Keratinocyte (primary cell): ENCODE results near the gene C1orf50. TPM values are rescaled to one million over a fixed set of nuclear protein-coding genes. Genes with fewer than 3 reads are reported as not detected.

Source experiments
- DNase-seq: peaks from one replicate; pipeline ENCODE4 v3.0.0-alpha.2; 2011; ENCODE audit warnings: low read depth, missing footprints, low spot score
- FAIRE-seq: peaks from 2 replicates; lab custom pipeline; 2011; peaks lifted over from hg19 to GRCh38; lab: Jason Lieb, UNC
- H2AFZ ChIP-seq: 2 replicates; pipeline ENCODE4 v1.6.0; 2012; ENCODE audit warnings: low read length, control low read depth, inconsistent platforms; ENCODE audit not compliant: control insufficient read depth
- H3K27ac ChIP-seq: 2 replicates; pipeline ENCODE4 v1.5.1; 2011; ENCODE audit warnings: low read length; ENCODE audit not compliant: control insufficient read depth, insufficient read depth
- H3K27me3 ChIP-seq: 3 replicates; pipeline ENCODE4 v1.6.0; 2011; ENCODE audit warnings: low read length; ENCODE audit not compliant: control insufficient read depth, insufficient read depth; ENCODE audit errors: extremely low read depth
- H3K36me3 ChIP-seq, 2 experiments: 2 replicates in 1 of 2; 3 replicates in 1 of 2; pipeline ENCODE4 v1.5.1; 2011; ENCODE audit warnings: low read length in 2 of 2, mild to moderate bottlenecking in 1 of 2; ENCODE audit not compliant: control insufficient read depth in 2 of 2, insufficient read depth in 2 of 2; ENCODE audit errors: extremely low read depth in 1 of 2
- H3K4me1 ChIP-seq: 3 replicates; pipeline ENCODE4 v1.5.1; 2011; ENCODE audit warnings: low read length; ENCODE audit not compliant: control insufficient read depth, insufficient read depth; ENCODE audit errors: extremely low read depth
- H3K4me2 ChIP-seq: 3 replicates; pipeline ENCODE4 v1.6.0; 2011; ENCODE audit warnings: low read depth, low read length; ENCODE audit not compliant: control insufficient read depth, insufficient read depth; ENCODE audit errors: extremely low read depth
- H3K4me3 ChIP-seq, 3 experiments: fragments of 200-600 bp in 1 of 3; sonication (generic) in 1 of 3; 2 replicates in 2 of 3; 3 replicates in 1 of 3; pipeline ENCODE4 v1.5.1; 2011 to 2016; ENCODE audit warnings: low read length in 3 of 3, mild to moderate bottlenecking in 3 of 3, control low read depth in 2 of 3, inconsistent platforms in 1 of 3, low read depth in 1 of 3, mixed read lengths in 1 of 3, mixed run types in 1 of 3, moderate library complexity in 1 of 3; ENCODE audit not compliant: control insufficient read depth in 2 of 3, insufficient read depth in 2 of 3; ENCODE audit errors: extremely low read depth in 1 of 3
- H3K79me2 ChIP-seq: 2 replicates; pipeline ENCODE4 v1.6.0; 2012; ENCODE audit warnings: low read length; ENCODE audit not compliant: control insufficient read depth, insufficient read depth
- H3K9ac ChIP-seq: 3 replicates; pipeline ENCODE4 v1.6.0; 2011; ENCODE audit warnings: low read length; ENCODE audit not compliant: control insufficient read depth, insufficient read depth; ENCODE audit errors: extremely low read depth
- H3K9me1 ChIP-seq: 3 replicates; pipeline ENCODE4 v1.6.0; 2011; ENCODE audit warnings: low read length; ENCODE audit not compliant: control insufficient read depth, insufficient read depth; ENCODE audit errors: extremely low read depth
- H3K9me3 ChIP-seq: 2 replicates; pipeline ENCODE4 v1.5.1; 2012; ENCODE audit warnings: low read depth, low read length; ENCODE audit not compliant: control insufficient read depth
- H4K20me1 ChIP-seq: 3 replicates; pipeline ENCODE4 v1.6.0; 2011; ENCODE audit warnings: low read length; ENCODE audit not compliant: control insufficient read depth, insufficient read depth; ENCODE audit errors: extremely low read depth
- EZH2 ChIP-seq: IDR thresholded peaks from one replicate; pipeline ENCODE4 v1.6.1; 2012; ENCODE audit warnings: inconsistent platforms, mild to moderate bottlenecking, low read length, moderate library complexity
- dilution Hi-C: fragments of 300-500 bp; cut with MboI; formaldehyde crosslinking; loops from one replicate; pipeline ENCODE4 v1.7.0; 2020; ENCODE audit warnings: low sequenced_read_pairs; ENCODE audit not compliant: extremely low pct_ligation_motif_present
- polyA plus RNA-seq, 5 experiments: library from polyadenylated mRNA; depleted of rRNA in 3 of 5; stranded (reverse) in 3 of 5; stranded (forward) in 1 of 5; unstranded in 1 of 5; fragments of >200 nt; gene quantifications; 1 replicate in 1 of 5; 2 replicates in 3 of 5; 3 replicates in 1 of 5; pipeline versions ENCODE4 v1.2.1 to v1.2.3, GENCODE V29; 2011 to 2012; ENCODE audit warnings: missing spikeins in 2 of 5, low read depth in 1 of 5, low replicate concordance in 1 of 5
- TF ChIP-seq, protein P1 (sequence below), 3 experiments: IDR thresholded peaks in 1 of 3; conservative IDR thresholded peaks in 1 of 3; optimal IDR thresholded peaks in 1 of 3; 2 replicates in 2 of 3; 3 replicates in 1 of 3; pipeline versions ENCODE3 to v1.5.1; 2011; ENCODE audit warnings: low read length in 3 of 3, mild to moderate bottlenecking in 3 of 3, moderate library complexity in 2 of 3, control low read depth in 1 of 3, inconsistent platforms in 1 of 3; ENCODE audit not compliant: insufficient read depth in 2 of 3; ENCODE audit errors: extremely low read depth in 1 of 3

C1orf50 gene
- polyA plus RNA-seq, 1 donor (not counting 4 experiments of a cell fraction or from before 2014, with no cell fraction given): 9.6 TPM

DNA sequence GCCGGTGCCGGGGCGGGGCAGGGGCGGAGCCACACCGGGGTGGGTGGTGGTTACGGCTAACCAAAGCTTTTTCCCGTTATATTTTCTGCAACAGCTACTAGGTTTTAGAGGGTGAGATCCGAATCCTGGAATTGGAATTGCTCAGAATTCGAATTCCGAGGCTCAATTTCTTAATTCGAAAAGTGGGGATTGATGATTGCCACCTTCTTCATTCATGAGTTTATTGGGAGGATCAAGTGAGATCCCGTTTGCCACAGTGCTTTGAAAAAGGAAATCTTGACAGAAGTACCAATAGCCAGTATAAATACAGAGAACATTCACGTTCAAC is 50.4 kb downstream of the C1orf50 start:
- DNase-seq (no peak), FAIRE-seq (no peak)
- Histone ChIP-seq H3K4me3 (peak overlapping the region; percentile 66 to 84 (median 68)), H3K27ac (peak overlapping the region; percentile 89), H3K9me3 (no peaks in the 10 kb centered on the region), H3K79me2 (no peaks in the 10 kb centered on the region), H3K36me3 (peaks cover 0 to 1% of the 10 kb centered on the region in 2 experiments), H3K9me1 (no peaks in the 10 kb centered on the region), H3K9ac (peak overlapping the region; percentile 30), H2AFZ (no peak overlapping the region), H3K4me2 (peak overlapping the region; percentile 85), H3K4me1 (peaks cover 13% of the 10 kb centered on the region), H3K27me3 (no peaks in the 10 kb centered on the region), H4K20me1 (no peaks in the 10 kb centered on the region)
- no peak for TF ChIP-seq EZH2
- TF ChIP-seq, protein P1, sequence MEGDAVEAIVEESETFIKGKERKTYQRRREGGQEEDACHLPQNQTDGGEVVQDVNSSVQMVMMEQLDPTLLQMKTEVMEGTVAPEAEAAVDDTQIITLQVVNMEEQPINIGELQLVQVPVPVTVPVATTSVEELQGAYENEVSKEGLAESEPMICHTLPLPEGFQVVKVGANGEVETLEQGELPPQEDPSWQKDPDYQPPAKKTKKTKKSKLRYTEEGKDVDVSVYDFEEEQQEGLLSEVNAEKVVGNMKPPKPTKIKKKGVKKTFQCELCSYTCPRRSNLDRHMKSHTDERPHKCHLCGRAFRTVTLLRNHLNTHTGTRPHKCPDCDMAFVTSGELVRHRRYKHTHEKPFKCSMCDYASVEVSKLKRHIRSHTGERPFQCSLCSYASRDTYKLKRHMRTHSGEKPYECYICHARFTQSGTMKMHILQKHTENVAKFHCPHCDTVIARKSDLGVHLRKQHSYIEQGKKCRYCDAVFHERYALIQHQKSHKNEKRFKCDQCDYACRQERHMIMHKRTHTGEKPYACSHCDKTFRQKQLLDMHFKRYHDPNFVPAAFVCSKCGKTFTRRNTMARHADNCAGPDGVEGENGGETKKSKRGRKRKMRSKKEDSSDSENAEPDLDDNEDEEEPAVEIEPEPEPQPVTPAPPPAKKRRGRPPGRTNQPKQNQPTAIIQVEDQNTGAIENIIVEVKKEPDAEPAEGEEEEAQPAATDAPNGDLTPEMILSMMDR (optimal IDR thresholded peaks at IDR 0.05 in 1 of 3, IDR thresholded peaks at IDR 0.05 in 1 of 3, conservative IDR thresholded peaks at IDR 0.05 in 1 of 3; ENCODE audit: extremely low read depth in 1 of 3, insufficient read depth in 2 of 3, low read length in 3 of 3): no peak
- dilution Hi-C loops: no loop called here

DNA sequence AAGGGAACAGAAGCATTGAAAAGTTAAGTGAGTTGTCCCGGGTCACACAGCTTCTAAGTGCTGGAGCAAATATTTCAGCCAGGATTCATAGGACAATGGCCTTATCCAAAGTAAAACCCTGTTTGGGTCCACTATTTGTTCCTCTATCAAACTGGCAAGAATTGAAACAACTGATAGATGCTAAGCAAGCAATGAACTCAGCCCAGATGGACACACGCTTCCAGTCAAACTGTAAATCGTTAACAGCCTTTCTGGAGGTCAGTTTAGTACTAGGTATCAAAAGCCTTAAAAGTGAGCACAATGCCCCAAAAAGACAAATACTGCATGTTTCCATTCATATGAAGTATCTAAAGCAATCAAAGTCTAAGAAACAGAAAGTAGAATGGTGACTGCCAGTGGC is 50.9 kb downstream of the C1orf50 start:
- H3K36me3 ChIP-seq: peaks cover 0 to 1% of the 10 kb centered on the region in 2 experiments
- H3K4me2 ChIP-seq: peak overlapping the region; percentile 85
- no peak overlapping the region for H3K27ac ChIP-seq
- no peak overlapping the region for H2AFZ ChIP-seq
- H3K9me3 ChIP-seq: no peaks in the 10 kb centered on the region
- H3K4me3 ChIP-seq: peak overlapping the region in 1 of 3 experiments; percentile 68
- no peak for TF ChIP-seq EZH2
- TF ChIP-seq, protein P1 (optimal IDR thresholded peaks at IDR 0.05 in 1 of 3, IDR thresholded peaks at IDR 0.05 in 1 of 3, conservative IDR thresholded peaks at IDR 0.05 in 1 of 3; ENCODE audit: extremely low read depth in 1 of 3, insufficient read depth in 2 of 3, low read length in 3 of 3): no peak
- no peaks in the 10 kb centered on the region for H3K9me1 ChIP-seq
- no peak overlapping the region for H3K9ac ChIP-seq
- H3K4me1 ChIP-seq: peaks cover 13% of the 10 kb centered on the region
- no peaks in the 10 kb centered on the region for H3K27me3 ChIP-seq
- DNase-seq (no peak), FAIRE-seq (no peak)
- H3K79me2 ChIP-seq: no peaks in the 10 kb centered on the region
- no peaks in the 10 kb centered on the region for H4K20me1 ChIP-seq
- dilution Hi-C loops: no loop called here
